SK-MEL-5 (cell line): ENCODE results near the gene ARPIN. TPM values are rescaled to one million over a fixed set of nuclear protein-coding genes. Genes with fewer than 3 reads are reported as not detected.
"Not testable (repeated sequence)": the region's sequence is repeated elsewhere in the genome, so short reads cannot be mapped to it uniquely, and the experiment has no call there.

Experiments used
- DNase-seq: peaks from one replicate; pipeline ENCODE4 v3.0.0-alpha.2; 2016; ENCODE audit warnings: low read depth, low spot score
- in situ Hi-C: cut with HindIII; loops from 2 replicates; pipeline ENCODE4 v1.10.0; 2016; ENCODE audit warnings: low sequenced_read_pairs, high pct_unique_total_duplicates, low pct_unique_long_range_greater_than_20kb
- total RNA-seq: library from RNA; depleted of rRNA; stranded (reverse); fragments of >200 nt; shearing (Covaris generic); gene quantifications from 2 replicates; pipeline ENCODE4 v1.2.3, GENCODE V29; 2014

Gene ARPIN
- total RNA-seq, 1 experiment from 2014 or later = 4.4 TPM

DNA sequence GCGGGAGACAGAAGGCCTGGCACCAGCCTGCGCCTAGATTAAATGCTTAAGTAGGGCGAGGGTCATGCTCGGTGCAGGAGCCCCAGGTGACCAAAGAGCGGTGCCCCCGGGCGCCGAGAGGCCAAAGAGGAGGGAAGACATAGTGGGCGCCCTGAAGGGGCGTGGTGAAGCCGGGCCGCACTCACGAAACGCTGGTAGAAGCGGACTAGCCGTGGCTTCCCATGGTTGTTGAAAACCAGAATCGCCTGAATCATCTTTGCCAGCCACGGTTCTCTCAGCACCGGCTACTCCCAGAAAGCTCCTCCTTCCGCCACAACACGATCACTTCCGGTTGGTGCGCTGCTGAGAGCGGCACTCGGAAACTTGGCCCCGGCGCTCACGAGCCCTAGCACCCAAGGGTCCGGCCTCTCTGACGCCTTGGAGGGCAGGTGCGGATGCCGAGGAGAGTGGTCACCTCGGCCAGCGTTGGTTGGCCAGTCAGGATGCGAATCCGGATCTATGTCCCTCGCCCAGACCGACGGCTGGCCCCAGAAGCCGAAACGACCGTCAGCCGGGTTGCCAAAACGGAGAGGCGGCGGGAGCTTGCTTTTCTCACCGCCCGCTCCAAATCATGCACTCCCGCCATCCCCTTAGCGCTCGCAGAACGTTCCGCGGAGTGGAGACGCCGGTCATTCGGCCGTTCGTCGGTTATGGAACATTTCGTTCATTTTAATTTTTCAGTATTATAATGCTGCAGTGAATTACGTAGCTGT, 18.9 kb downstream of the ARPIN start, which contains the start of gene AP3S2:
Gene AP3S2, minus strand, starts transcription at position 299 of the 752 bp plus-strand sequence. Its CDS starts 45 bp downstream, at position 254.
- DNase-seq = peak; percentile 92
- in situ Hi-C loops = no loop called here

DNA sequence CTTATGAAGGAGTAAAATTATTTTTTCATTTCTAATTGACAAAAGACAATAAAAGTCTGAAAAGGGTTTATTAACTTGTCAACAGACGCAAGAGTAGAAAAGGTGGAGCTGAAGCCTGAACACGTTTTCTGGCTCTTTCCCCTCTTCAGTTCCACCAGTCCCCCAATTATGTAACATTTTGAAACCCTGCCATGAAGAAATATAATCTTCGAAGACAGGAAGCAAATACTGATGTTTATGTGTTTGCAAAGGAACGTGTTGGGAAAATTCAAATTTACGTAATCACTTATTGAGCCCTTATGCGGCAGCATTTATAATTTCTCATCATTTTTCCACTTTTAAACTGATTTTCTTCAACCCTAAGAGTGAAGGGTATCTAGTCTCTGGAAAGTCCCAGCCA, 19.7 kb downstream of the ARPIN start:
- DNase-seq = no peak
- in situ Hi-C loops = no loop called here

DNA sequence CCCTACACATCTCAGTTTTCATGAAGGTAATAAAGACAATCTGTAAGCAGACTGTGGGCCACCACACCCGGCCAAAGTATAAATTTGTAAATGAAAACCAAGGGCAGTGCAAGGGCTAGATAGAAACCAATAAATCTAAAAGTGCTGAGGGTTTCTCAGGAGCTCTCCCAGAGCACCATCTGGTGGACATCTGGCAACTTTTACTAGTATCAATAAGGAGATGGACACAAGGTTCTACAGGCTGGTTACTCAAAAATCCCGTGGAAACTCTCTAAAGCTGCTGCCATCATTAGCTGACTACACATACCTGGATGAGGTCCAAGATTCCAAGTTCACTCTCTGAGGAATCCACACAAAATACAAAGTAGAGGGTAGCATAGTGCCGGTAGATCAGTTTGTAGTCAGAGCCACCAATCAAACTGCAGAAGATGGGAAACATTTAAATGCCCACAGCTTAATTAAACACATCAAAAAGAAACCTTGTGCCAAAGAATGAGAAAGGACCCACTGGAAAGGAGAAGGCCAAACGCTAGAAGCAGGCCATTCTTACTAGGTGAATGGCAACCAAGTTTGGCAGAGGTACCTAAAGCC, 24.4 kb downstream of the ARPIN start:
- in situ Hi-C loops = no loop called here
- DNase-seq = peak; percentile 61

DNA sequence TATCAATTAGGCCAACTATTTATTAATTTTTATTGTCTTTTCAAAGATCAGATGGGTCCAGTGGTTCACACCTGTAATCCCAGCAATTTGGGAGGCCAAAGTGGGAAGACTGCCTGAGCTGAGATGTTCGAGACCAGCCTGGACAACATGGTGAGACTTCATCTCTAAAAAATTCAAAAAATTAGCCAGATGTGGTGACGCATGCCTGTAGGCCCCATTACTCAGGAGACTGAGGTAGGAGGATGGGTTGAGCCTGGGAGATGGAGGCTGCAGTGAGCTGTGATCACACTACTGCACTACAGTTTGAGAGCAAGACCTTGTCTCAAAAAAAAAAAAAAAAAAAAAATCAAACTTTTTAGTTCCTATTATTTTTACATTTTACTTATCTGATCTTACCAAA, 27.1 kb downstream of the ARPIN start:
- in situ Hi-C loops = no loop called here
- no peak for DNase-seq

DNA sequence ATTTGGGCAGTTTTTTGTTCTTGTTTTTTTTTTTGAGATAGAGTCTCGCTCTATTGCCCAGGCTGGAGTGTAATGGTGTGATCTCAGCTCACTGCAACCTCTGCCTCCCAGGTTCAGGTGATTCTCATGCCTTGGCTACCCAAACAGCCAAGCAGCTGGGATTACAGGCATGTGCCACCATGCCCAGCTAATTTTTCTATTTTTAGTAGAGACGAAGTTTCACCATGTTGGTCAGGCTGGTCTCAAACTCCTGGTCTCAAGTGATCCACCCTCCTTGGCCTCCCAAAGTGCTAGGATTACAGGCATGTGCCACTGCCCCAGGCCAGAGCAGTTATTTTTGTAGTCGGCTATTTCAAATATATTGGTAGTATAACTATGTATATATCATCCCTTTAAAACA, 27.6 kb downstream of the ARPIN start:
- DNase-seq, in situ Hi-C loops: not testable (repeated sequence)

DNA sequence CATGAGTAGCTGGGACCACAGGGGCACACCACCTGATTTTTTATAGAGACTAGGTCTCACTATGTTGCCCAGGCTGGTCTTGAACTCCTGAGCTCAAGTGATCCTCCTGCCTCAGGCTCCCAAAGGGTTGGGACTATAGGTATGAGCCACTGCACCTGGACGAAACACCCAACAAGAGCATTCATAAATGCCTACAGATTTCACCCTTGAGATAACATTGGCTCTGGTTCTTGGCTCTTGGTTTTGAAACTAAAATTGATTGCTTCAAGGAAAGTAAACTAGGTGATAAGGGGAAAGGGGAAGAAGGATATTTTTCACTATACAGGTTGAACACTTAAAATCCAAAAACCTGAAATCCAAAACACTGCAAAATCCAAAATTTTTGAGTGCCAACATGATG, 29.2 kb downstream of the ARPIN start:
- no peak for DNase-seq
- in situ Hi-C loops = no loop called here

DNA sequence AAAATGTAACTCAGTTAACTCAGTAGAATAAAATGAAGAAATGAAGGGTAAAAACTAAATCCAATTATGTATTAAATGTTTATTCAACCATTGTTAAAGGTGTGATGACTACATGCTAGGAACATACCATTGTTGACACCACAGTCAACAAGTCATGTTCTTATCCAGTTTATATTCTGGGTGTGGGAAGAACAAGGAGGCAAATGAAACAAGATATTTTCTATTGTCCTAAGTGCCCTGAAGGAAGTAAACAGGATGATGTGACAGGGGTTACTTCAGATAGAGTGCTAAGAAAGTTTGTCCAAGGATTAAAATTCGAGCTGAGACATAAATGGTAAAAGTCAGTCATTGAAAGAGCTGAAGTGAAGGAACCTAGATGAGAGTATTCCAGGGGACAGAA, 32.0 kb downstream of the ARPIN start:
- in situ Hi-C loops = no loop called here
- DNase-seq = no peak

DNA sequence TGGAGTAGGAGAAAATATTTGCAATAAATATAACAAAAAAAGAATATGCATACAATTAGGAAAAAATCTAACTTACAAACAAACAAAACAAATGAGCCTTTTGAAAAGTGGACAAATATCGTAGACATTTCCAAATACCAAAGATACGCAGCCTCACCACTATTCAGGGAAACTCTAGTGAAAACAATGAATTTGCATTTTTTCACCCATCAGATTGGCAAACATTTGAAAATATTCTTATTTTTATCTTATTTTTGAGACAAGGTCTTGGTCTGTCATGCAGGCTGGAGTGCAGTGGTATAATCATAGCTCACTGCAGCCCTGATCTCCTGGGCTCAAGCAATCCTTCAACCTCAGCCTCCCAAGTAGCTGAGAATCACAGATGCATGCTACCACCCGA, 34.4 kb downstream of the ARPIN start:
- in situ Hi-C loops = loop anchor here (10.0 kb wide), 1 partner anchor 206 kb away; no protein-coding TSS in a partner anchor
- no peak for DNase-seq

DNA sequence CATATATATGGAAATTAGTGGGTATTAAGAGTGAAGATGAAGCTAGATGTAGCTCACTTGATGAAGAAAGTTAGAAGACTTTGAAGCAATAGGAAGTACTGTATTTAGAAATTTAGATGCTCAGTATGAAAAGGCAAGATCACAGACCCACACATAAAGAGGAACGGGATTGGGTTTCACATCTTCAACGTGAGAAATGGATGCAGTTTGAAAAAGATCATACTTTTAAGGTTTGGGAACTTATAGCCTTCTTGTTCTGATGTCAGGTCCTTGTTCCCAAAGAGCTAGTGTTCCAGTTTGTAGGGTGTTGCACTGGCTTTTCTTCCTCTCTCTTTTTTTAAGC, 35.7 kb downstream of the ARPIN start:
- DNase-seq = no peak
- in situ Hi-C loops = loop anchor here (10.0 kb wide), 1 partner anchor 208 kb away; no protein-coding TSS in a partner anchor

DNA sequence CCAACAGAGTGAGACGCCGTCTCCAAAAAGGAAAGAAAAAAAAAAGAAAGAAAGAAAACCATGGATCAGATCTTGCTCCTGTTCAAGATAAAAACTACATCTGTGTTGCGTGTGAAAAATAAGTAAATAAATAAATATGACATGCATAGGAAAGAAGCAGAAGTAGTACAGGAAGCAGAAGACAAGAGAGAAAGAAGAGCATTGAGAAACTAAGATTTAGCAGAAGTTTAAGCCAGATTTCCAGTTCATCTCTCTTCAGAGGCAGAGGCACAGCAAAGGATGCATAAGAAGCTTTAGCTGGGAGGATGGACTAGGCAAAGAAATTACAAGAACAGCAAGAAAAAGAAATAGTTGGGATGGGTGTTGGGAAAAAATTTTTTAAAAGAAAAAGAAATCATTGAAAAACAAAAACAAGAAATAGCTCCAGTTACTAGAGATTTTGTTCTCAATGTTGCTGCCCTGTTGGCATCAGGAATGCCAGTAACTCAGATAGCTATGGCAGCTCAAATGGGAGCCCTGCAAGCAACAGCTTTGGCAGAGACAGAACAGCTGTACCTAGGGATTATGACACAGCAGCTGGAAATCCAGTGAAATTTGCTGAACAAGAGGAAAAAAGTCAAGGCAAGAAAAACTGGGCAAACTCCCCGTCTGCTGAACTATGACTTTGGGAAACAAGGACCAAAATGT, 36.2 kb downstream of the ARPIN start:
- no peak for DNase-seq
- in situ Hi-C loops = loop anchor here (10.0 kb wide), 1 partner anchor 208 kb away; no protein-coding TSS in a partner anchor

DNA sequence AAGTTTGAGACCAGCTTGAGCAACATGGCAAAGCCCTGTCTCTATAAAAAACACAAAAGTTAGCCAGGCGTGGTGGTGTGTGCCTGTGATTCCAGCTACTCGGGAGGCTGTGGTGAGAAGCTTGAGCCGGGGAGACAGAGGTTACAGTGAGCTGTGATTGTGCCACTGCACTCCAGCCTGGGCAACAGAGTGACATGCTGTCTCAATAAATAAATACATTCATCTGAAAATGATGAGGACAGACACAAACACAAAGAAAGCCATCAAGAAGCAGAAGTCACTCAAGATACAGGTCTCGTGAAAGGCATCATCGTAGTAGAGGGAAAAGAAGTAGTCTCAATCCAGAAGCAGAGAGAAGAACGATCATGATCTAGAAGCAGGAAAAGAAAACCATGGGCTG, 37.0 kb downstream of the ARPIN start:
- DNase-seq = no peak
- in situ Hi-C loops = loop anchor here (10.0 kb wide), 1 partner anchor 209 kb away; no protein-coding TSS in a partner anchor

DNA sequence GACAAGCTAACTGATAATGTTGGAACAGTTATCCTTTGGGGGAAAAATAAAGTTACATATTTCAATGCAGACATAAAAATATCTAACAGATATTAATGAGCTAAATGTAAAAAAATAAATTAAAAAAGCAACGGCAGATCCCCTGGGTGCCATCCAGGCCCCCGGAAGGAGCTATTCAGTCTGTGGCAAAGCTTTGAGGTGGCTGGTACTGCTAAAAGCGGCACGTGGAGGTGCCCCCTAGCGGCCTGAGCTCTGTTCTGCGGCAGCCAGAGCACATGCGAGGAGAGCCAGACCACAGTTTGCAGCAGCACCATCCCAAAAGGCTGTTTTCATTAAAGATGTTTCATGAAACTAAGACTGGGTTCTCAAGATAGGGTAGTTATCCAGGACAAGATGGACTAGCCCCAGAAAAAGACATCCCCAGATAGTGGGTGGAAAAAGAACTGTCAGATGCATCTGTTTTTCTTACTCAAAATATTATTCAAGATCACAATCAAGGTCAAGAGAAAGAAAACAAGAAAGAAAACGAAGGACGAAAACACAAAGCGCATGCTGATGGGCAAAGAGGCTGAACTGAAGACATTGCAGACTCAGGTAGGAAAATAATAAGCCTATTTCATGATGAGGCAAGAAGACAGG, 37.7 kb downstream of the ARPIN start:
- peak; percentile 79 for DNase-seq
- in situ Hi-C loops = loop anchor here (10.0 to 25.0 kb wide), 2 partner anchors 113 to 210 kb away; partner anchors contain the start of gene MESP1

DNA sequence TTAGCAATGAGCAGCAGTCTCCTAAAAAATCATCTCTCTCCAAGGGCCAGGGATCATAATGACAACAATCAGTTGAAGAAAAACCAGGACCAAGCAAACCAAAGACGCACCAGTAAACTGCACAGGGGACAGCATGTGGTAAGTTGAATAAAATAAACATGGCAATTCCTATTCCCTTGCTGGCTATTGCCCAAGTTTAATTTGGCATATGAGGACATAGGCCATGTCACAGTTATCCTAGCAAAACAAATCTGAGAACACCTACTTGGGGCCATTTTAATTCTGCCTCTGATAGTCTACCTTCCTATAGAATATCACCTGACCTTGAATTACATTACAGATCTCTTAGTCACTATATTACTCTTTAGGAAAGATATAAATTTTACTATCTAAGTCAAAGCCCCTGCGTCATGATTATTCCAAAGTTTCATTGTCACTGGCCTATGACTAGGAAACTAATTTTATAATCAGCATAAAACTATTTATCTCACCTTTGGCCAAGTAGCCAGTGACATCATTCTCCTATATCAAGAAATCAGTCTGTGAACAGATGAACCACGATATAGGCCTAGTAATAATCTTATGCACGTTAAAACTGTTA, 42.0 kb downstream of the ARPIN start:
- DNase-seq = no peak
- in situ Hi-C loops = loop anchor here (10.0 to 25.0 kb wide), 2 partner anchors 108 to 214 kb away; partner anchors contain the start of gene MESP1

DNA sequence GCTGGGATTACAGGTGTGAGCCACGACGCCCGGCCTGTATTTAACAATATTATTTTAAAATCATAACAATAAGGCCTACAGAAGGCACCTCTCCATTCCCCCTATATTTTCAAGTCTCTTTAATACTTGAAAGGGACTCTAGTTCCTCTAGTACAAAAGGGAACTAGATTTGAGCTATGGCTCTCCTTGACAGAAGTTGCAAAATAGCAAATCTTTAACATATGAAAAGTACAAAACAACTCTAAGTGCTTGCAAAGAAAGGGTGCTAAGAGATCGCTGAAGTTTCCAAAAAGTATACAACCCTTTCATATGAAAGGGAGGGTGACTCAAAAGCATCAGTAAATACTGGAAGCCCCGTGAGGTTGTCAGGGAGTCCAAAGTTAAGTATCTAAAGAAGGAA, 42.7 kb downstream of the ARPIN start:
- in situ Hi-C loops = loop anchor here (10.0 to 25.0 kb wide), 2 partner anchors 108 to 215 kb away; partner anchors contain the start of gene MESP1
- DNase-seq = no peak

DNA sequence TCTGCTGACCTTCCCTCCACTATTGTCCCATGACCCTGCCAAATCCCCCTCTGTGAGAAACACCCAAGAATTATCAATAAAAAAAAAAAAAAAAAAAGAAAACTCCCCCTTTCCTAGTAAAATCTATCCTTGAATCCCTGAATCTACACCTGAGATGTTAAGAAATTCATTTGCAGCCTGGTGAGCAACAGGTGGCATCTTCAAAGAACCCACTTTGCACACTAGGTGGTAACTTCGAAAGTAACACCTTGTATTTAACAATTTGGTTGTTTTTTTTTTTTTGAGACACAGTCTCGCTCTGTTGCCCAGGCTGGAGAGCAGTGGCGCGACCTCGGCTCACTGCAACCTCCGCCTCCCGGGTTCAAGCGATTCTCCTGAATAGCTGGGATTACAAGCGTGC, 43.3 kb downstream of the ARPIN start:
- in situ Hi-C loops = loop anchor here (25.0 kb wide), 1 partner anchor 107 kb away; the partner anchor contains the start of gene MESP1
- not testable (repeated sequence) for DNase-seq

DNA sequence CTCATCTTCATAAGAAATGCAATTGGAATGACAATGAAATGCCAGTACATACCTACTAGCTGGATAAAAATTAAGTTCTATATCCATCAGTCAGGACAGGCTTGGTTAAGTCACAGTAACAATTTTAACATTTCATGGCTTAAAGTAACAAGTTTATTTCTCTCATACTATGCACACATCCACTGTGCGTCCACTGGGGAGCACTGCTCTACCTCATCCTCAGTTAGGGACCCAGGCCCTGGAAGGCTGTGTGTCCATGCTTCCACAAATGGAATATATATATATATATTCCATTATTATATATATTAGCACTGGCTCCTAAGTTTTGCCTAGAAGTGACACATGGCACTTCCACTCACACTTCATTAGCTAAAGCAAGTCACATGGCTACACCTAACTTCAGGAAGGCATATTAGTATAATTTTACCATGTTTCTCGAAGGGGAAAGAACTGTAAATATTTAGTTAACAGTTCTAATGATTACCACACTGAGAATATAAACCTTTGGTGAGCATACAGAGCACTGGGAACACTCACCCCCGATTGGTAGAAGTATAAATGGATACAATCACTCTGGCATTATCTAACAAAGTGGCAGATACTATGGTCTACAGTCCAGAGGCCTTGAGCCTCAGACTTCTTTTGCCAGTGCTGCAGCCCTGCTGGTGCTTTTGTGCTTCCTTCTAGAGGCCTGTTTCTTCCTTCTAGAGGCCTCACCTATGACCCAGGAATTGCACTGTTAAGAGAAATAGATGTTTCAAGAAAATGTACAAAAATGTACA, 47.6 kb downstream of the ARPIN start:
- in situ Hi-C loops = loop anchor here (25.0 kb wide), 1 partner anchor 103 kb away; the partner anchor contains the start of gene MESP1

DNA sequence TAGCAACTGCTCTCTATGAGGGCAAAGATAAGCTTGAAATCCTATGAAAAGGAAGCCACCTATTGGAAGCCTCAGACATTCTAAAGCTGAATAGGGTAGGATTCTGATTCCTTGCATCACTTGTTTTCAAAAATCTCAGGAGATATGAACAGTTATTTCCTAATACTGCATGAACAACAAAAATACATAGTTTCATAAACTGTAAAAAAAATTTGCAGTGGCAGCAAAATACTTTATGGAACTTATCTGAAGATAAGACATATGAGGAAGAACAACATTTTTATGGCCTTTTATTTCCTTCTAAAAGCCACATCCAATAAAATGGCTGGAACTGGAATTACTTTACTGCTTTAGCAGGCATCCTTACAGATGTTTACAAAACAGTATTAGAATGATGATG, 48.8 kb downstream of the ARPIN start:
- in situ Hi-C loops = loop anchor here (25.0 kb wide), 1 partner anchor 102 kb away; the partner anchor contains the start of gene MESP1

More for the DNA sequence above, 47.6 kb downstream of the ARPIN start:
- no peak for DNase-seq

More for the DNA sequence above, 48.8 kb downstream of the ARPIN start:
- DNase-seq = no peak
